BE2C (cell line): ENCODE data around the gene CCS.

ENCODE experiments used
- DNase-seq: peaks from one replicate; pipeline ENCODE4 v3.0.0-alpha.2; 2020
- H3K27me3 ChIP-seq: fragments of 250-450 bp; sonication (Bioruptor Pico); 2 replicates; pipeline ENCODE4 v1.5.1; 2020; ENCODE audit warnings: mild to moderate bottlenecking
- H3K36me3 ChIP-seq: fragments of 250-450 bp; sonication (Bioruptor Pico); 2 replicates; pipeline ENCODE4 v1.5.1; 2020; ENCODE audit warnings: mild to moderate bottlenecking
- H3K4me1 ChIP-seq: fragments of 250-450 bp; sonication (Bioruptor Pico); 2 replicates; pipeline ENCODE4 v1.5.1; 2020
- H3K4me3 ChIP-seq: 2 replicates; pipeline ENCODE4 v1.5.1; 2011; ENCODE audit warnings: low read depth, low read length
- H3K9me3 ChIP-seq: fragments of 250-450 bp; sonication (Bioruptor Pico); 2 replicates; pipeline ENCODE4 v1.5.1; 2020
- TF ChIP-seq, protein P1 (sequence below): IDR thresholded peaks from 2 replicates; pipeline ENCODE4 v1.5.1; 2012; ENCODE audit warnings: mild to moderate bottlenecking, low read depth, low read length

The CCS gene

GRCh38 chr11:66626926-66627325, 33.9 kb downstream of the CCS start:
- no peaks in the 10 kb centered on the region for H3K27me3 ChIP-seq
- TF ChIP-seq, protein P1, sequence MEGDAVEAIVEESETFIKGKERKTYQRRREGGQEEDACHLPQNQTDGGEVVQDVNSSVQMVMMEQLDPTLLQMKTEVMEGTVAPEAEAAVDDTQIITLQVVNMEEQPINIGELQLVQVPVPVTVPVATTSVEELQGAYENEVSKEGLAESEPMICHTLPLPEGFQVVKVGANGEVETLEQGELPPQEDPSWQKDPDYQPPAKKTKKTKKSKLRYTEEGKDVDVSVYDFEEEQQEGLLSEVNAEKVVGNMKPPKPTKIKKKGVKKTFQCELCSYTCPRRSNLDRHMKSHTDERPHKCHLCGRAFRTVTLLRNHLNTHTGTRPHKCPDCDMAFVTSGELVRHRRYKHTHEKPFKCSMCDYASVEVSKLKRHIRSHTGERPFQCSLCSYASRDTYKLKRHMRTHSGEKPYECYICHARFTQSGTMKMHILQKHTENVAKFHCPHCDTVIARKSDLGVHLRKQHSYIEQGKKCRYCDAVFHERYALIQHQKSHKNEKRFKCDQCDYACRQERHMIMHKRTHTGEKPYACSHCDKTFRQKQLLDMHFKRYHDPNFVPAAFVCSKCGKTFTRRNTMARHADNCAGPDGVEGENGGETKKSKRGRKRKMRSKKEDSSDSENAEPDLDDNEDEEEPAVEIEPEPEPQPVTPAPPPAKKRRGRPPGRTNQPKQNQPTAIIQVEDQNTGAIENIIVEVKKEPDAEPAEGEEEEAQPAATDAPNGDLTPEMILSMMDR, result no peak
- H3K4me1 ChIP-seq, result no peaks in the 10 kb centered on the region
- H3K9me3 ChIP-seq, result no peaks in the 10 kb centered on the region
- no peak for DNase-seq
- peaks cover 98% of the 10 kb centered on the region for H3K36me3 ChIP-seq
- no peak overlapping the region for H3K4me3 ChIP-seq

DNA sequence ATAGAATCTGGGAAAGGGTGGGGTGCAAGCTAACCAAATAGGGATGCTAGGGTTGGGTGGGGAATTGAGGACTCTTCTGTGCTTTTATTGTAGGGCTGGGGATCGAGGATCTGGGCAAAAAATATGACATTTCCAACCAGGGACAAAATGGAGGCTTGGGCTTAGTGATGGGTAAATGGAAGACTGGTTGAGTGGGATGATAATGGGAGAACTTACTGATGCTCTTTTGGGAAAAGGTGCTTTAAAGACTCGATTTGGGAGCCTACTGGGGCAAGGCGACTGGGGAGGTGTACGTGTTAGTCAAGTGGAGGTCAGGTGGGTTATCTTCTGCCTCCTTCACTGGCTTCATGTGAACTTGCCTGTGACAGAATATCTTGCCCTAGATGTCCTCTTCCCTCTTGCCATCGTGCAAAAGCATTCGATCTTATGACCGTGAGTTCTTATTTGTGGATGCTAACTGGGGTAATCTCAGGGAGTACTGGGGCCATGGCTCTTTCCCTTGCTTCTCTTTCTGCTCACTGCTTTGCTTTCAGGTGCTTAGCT, 35.1 kb downstream of the CCS start:
- H3K9me3 ChIP-seq, result no peaks in the 10 kb centered on the region
- no peak overlapping the region for H3K4me3 ChIP-seq
- H3K4me1 ChIP-seq, result no peaks in the 10 kb centered on the region
- DNase-seq, result no peak
- H3K27me3 ChIP-seq, result no peaks in the 10 kb centered on the region
- peaks cover 98% of the 10 kb centered on the region for H3K36me3 ChIP-seq
- TF ChIP-seq, protein P1, result no peak

DNA sequence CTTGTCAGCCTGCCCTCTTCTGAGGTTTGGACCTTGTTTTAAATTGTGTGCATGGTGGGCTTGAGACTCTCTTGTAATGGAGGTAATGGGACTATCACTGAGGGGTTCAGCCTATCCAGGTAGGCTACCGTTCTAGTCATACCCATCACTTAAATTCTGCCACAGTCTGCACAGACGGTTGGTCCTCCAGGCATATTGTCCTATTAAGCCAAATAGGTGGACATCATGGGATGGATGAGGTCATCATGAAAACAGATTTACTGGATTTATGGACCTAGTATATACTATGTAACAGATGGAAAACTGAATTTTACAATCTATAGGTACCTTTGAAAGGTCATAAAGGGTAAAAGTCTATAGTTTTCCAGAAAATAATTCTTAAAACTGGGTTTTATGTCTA, 36.4 kb downstream of the CCS start:
- TF ChIP-seq, protein P1, result no peak
- no peaks in the 10 kb centered on the region for H3K9me3 ChIP-seq
- peaks cover 93% of the 10 kb centered on the region for H3K36me3 ChIP-seq
- H3K4me3 ChIP-seq, result no peak overlapping the region
- no peaks in the 10 kb centered on the region for H3K27me3 ChIP-seq
- no peaks in the 10 kb centered on the region for H3K4me1 ChIP-seq
- no peak for DNase-seq

- Histone ChIP-seq H3K27me3 (no peaks in the 10 kb centered on the region), H3K4me3 (no peak overlapping the region), H3K9me3 (no peaks in the 10 kb centered on the region), H3K36me3 (peaks cover 72% of the 10 kb centered on the region), H3K4me1 (no peaks in the 10 kb centered on the region)
- TF ChIP-seq, protein P1, result no peak
- DNase-seq, result no peak
Measured at GRCh38 chr11:66631883-66632282, 38.9 kb downstream of the CCS start.

GRCh38 chr11:66632952-66633351, 40.0 kb downstream of the CCS start:
- peaks cover 2% of the 10 kb centered on the region; the same call in 1 of the 2 replicates for H3K4me1 ChIP-seq
- TF ChIP-seq, protein P1, result no peak
- peaks cover 61% of the 10 kb centered on the region for H3K36me3 ChIP-seq
- DNase-seq, result no peak
- no peak overlapping the region for H3K4me3 ChIP-seq
- H3K9me3 ChIP-seq, result no peaks in the 10 kb centered on the region
- H3K27me3 ChIP-seq, result no peaks in the 10 kb centered on the region

- no peaks in the 10 kb centered on the region for H3K9me3 ChIP-seq
- peaks cover 2% of the 10 kb centered on the region; the same call in 1 of the 2 replicates for H3K4me1 ChIP-seq
- peaks cover 52% of the 10 kb centered on the region for H3K36me3 ChIP-seq
- TF ChIP-seq, protein P1, result no peak
- H3K27me3 ChIP-seq, result no peaks in the 10 kb centered on the region
- H3K4me3 ChIP-seq, result no peak overlapping the region
- no peak for DNase-seq
Measured at GRCh38 chr11:66636411-66636810, 43.4 kb downstream of the CCS start.
